Activated naive CD4-positive, alpha-beta T cell treated with anti-CD3 and anti-CD28 coated beads, Interleukin-2, amount 50 U/mL, for 72 hours (primary cell): ENCODE measurements around the gene MAPT. TPM values are rescaled to one million over a fixed set of nuclear protein-coding genes. Genes with fewer than 3 reads are reported as not detected.
"Not testable (repeated sequence)": the region's sequence is repeated elsewhere in the genome, so short reads cannot be mapped to it uniquely, and the experiment has no call there.

Source experiments
- ATAC-seq, 2 donors: fragments of 150-1000 bp; cut with Tn5 transposase; 2 replicates each; pipeline ENCODE4 v1.10.0; 2021; ENCODE audit warnings: mild to moderate bottlenecking in 2 of 2, moderate library complexity in 2 of 2
- DNase-seq, 2 donors: peaks; one replicate each; pipeline ENCODE4 v3.0.0; 2021 to 2022; ENCODE audit warnings: low spot score in 2 of 2
- H3K27ac Mint-ChIP-seq, 2 donors: one replicate each; pipeline ENCODE4 v1.8.0; 2022; ENCODE audit warnings: mild to moderate bottlenecking in 2 of 2, mixed read lengths in 2 of 2
- H3K36me3 Mint-ChIP-seq, 2 donors: one replicate each; pipeline ENCODE4 v1.8.0; 2022; ENCODE audit warnings: mixed read lengths in 2 of 2
- H3K9me3 Mint-ChIP-seq, 2 donors: one replicate each; pipeline ENCODE4 v1.8.0; 2022; ENCODE audit warnings: mixed read lengths in 2 of 2
- total RNA-seq, 2 donors: library from RNA; stranded (reverse); gene quantifications; one replicate each; pipeline ENCODE4 v1.2.3, GENCODE V29; 2022

Gene MAPT
- total RNA-seq, 2 donors from 2014 or later = 0.57 to 2.2 TPM

- DNase-seq = no peak
- H3K36me3 Mint-ChIP-seq = no peaks in the 10 kb centered on the region
- no peak for ATAC-seq
- H3K9me3 Mint-ChIP-seq = no peaks in the 10 kb centered on the region
- no peak overlapping the region for H3K27ac Mint-ChIP-seq
Measured at GRCh38 chr17:45854209-45854608, 40.1 kb upstream of the MAPT start.

- no peaks in the 10 kb centered on the region for H3K36me3 Mint-ChIP-seq
- H3K27ac Mint-ChIP-seq = no peak overlapping the region
- ATAC-seq (no peak), DNase-seq (no peak)
- no peaks in the 10 kb centered on the region for H3K9me3 Mint-ChIP-seq
Measured at GRCh38 chr17:45855691-45856336, 38.5 kb upstream of the MAPT start.

- Mint-ChIP-seq H3K9me3 (no peaks in the 10 kb centered on the region), H3K27ac (no peak overlapping the region), H3K36me3 (no peaks in the 10 kb centered on the region)
- DNase-seq (no peak), ATAC-seq (no peak)
Measured at GRCh38 chr17:45857977-45858708, 36.2 kb upstream of the MAPT start.

- Mint-ChIP-seq H3K9me3 (no peaks in the 10 kb centered on the region), H3K27ac (no peak overlapping the region), H3K36me3 (no peaks in the 10 kb centered on the region)
- DNase-seq = no peak
- ATAC-seq = no peak
Measured at GRCh38 chr17:45861165-45861564, 33.2 kb upstream of the MAPT start.

- not testable (repeated sequence) for H3K27ac Mint-ChIP-seq, H3K9me3 Mint-ChIP-seq, DNase-seq, H3K36me3 Mint-ChIP-seq, ATAC-seq
Measured at GRCh38 chr17:45862127-45862526, 32.2 kb upstream of the MAPT start.

GRCh38 chr17:45863857-45864654 is 30.3 kb upstream of the MAPT start:
- Mint-ChIP-seq H3K9me3 (no peaks in the 10 kb centered on the region), H3K36me3 (no peaks in the 10 kb centered on the region), H3K27ac (no peak overlapping the region)
- no peak for DNase-seq
- no peak for ATAC-seq

- no peak for ATAC-seq
- DNase-seq = no peak
- no peak overlapping the region for H3K27ac Mint-ChIP-seq
- no peaks in the 10 kb centered on the region for H3K9me3 Mint-ChIP-seq
- H3K36me3 Mint-ChIP-seq = no peaks in the 10 kb centered on the region
Measured at GRCh38 chr17:45867171-45867570, 27.2 kb upstream of the MAPT start.

GRCh38 chr17:45867702-45868101 is 26.7 kb upstream of the MAPT start:
- H3K9me3 Mint-ChIP-seq = no peaks in the 10 kb centered on the region
- H3K27ac Mint-ChIP-seq = no peak overlapping the region
- DNase-seq = no peak
- no peak for ATAC-seq
- H3K36me3 Mint-ChIP-seq = no peaks in the 10 kb centered on the region

- H3K27ac Mint-ChIP-seq = no peak overlapping the region
- no peak for ATAC-seq
- DNase-seq = no peak
Measured at GRCh38 chr17:45868276-45868675, 26.1 kb upstream of the MAPT start.

GRCh38 chr17:45869676-45870341 is 24.5 kb upstream of the MAPT start:
- Mint-ChIP-seq H3K9me3 (no peaks in the 10 kb centered on the region), H3K36me3 (no peaks in the 10 kb centered on the region), H3K27ac (no peak overlapping the region)
- no peak for ATAC-seq
- DNase-seq = no peak

More at GRCh38 chr17:45868276-45868675, 26.1 kb upstream of the MAPT start:
- Mint-ChIP-seq H3K36me3 (no peaks in the 10 kb centered on the region), H3K9me3 (no peaks in the 10 kb centered on the region)

GRCh38 chr17:45870342-45870974 is 23.9 kb upstream of the MAPT start:
- DNase-seq = no peak
- Mint-ChIP-seq H3K27ac (no peak overlapping the region), H3K36me3 (no peaks in the 10 kb centered on the region), H3K9me3 (no peaks in the 10 kb centered on the region)
- no peak for ATAC-seq

- ATAC-seq (peak; percentile 30 to 44), DNase-seq (no peak)
- no peaks in the 10 kb centered on the region for H3K36me3 Mint-ChIP-seq
- no peaks in the 10 kb centered on the region for H3K9me3 Mint-ChIP-seq
- no peak overlapping the region for H3K27ac Mint-ChIP-seq
Measured at GRCh38 chr17:45871718-45872117, 22.6 kb upstream of the MAPT start.

GRCh38 chr17:45873728-45874127 is 20.6 kb upstream of the MAPT start:
- peak in 1 of 2 donors; percentile 20 for DNase-seq
- peak; percentile 79 to 87 for ATAC-seq
- no peaks in the 10 kb centered on the region for H3K36me3 Mint-ChIP-seq
- no peaks in the 10 kb centered on the region for H3K9me3 Mint-ChIP-seq
- no peak overlapping the region for H3K27ac Mint-ChIP-seq

- Mint-ChIP-seq H3K36me3 (no peaks in the 10 kb centered on the region), H3K27ac (no peak overlapping the region)
- no peak for ATAC-seq
Measured at GRCh38 chr17:45874151-45874550, 20.2 kb upstream of the MAPT start.

GRCh38 chr17:45876539-45876938 is 17.8 kb upstream of the MAPT start:
- H3K27ac Mint-ChIP-seq = no peak overlapping the region
- ATAC-seq (no peak), DNase-seq (no peak)
- H3K9me3 Mint-ChIP-seq = no peaks in the 10 kb centered on the region
- H3K36me3 Mint-ChIP-seq = no peaks in the 10 kb centered on the region

More at GRCh38 chr17:45874151-45874550, 20.2 kb upstream of the MAPT start:
- H3K9me3 Mint-ChIP-seq = no peaks in the 10 kb centered on the region
- no peak for DNase-seq

GRCh38 chr17:45877467-45877866 is 16.9 kb upstream of the MAPT start:
- Mint-ChIP-seq H3K27ac (no peak overlapping the region), H3K9me3 (no peaks in the 10 kb centered on the region), H3K36me3 (no peaks in the 10 kb centered on the region)
- ATAC-seq = no peak
- no peak for DNase-seq
